NB4 (cell line): ENCODE results near the gene COL4A5.

Source experiments
- MYC ChIP-seq: IDR thresholded peaks from 2 replicates; pipeline ENCODE4 v1.6.1; 2011; ENCODE audit warnings: low read depth, low read length
- POLR2A ChIP-seq: IDR thresholded peaks from 2 replicates; pipeline ENCODE4 v1.6.1; 2011; ENCODE audit warnings: mild to moderate bottlenecking; ENCODE audit not compliant: insufficient read length; ENCODE audit errors: extremely low read depth
- TF ChIP-seq, protein P1 (sequence below): IDR thresholded peaks from one replicate; pipeline ENCODE4 v1.5.1; 2012; ENCODE audit warnings: low read depth, low read length
- TF ChIP-seq, protein P2 (sequence below): IDR thresholded peaks from 2 replicates; pipeline ENCODE4 v1.6.1; 2011; ENCODE audit warnings: low read depth, low read length

DNA sequence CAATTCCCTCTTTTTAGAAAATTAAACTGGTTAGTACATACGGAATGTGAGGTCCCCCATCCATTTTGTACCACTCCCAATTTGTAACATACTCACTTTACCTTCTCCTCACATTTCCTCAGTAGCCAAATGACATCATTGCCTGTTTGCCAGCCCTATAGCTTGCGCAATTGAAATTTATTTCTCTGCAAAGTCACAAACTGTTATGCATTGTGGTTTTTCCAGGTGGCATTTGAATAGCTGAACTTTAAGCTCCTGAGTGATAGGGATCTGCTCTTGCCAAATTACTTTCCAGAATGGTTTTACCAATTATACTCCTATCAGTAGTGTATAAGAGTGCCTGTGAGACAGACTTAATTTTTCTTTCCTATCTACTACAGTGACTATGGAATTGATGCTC lies 7.7 kb downstream of the COL4A5 start:
- TF ChIP-seq, protein P1, sequence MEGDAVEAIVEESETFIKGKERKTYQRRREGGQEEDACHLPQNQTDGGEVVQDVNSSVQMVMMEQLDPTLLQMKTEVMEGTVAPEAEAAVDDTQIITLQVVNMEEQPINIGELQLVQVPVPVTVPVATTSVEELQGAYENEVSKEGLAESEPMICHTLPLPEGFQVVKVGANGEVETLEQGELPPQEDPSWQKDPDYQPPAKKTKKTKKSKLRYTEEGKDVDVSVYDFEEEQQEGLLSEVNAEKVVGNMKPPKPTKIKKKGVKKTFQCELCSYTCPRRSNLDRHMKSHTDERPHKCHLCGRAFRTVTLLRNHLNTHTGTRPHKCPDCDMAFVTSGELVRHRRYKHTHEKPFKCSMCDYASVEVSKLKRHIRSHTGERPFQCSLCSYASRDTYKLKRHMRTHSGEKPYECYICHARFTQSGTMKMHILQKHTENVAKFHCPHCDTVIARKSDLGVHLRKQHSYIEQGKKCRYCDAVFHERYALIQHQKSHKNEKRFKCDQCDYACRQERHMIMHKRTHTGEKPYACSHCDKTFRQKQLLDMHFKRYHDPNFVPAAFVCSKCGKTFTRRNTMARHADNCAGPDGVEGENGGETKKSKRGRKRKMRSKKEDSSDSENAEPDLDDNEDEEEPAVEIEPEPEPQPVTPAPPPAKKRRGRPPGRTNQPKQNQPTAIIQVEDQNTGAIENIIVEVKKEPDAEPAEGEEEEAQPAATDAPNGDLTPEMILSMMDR, result no peak
- TF ChIP-seq POLR2A (no peak), MYC (no peak)
- TF ChIP-seq, protein P2, sequence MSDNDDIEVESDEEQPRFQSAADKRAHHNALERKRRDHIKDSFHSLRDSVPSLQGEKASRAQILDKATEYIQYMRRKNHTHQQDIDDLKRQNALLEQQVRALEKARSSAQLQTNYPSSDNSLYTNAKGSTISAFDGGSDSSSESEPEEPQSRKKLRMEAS, result no peak
